ENCODE data around the gene PRDM5.
"Not testable (repeated sequence)": the region's sequence is repeated elsewhere in the genome, so short reads cannot be mapped to it uniquely, and the experiment has no call there.

Gene PRDM5

GRCh38 chr4:120761070-120761469 is 161.5 kb downstream of the PRDM5 start:
- H3K4me3 ChIP-seq (ENCODE audit: low read depth, low read length) = no peak overlapping the region

DNA sequence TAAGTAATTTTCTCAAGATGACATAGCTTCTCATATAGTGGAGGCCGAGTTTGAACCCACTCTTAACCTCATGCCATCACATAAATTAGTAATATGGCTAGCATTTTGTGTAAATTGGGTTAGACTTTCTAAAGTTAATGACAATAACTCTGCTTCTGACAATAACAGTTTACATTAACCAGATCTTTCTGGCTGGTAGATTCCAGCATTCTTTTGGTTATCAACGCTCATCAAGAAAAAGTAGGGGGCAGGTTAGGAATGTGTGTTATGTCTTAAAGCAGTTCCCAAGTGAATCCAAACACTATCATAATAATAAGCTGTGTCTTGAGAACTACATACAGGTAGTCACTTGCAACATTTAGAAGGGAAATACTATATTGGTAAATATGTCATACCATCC is 162.5 kb downstream of the PRDM5 start:
- no peak overlapping the region for H3K4me3 ChIP-seq (ENCODE audit: low read depth, low read length)

DNA sequence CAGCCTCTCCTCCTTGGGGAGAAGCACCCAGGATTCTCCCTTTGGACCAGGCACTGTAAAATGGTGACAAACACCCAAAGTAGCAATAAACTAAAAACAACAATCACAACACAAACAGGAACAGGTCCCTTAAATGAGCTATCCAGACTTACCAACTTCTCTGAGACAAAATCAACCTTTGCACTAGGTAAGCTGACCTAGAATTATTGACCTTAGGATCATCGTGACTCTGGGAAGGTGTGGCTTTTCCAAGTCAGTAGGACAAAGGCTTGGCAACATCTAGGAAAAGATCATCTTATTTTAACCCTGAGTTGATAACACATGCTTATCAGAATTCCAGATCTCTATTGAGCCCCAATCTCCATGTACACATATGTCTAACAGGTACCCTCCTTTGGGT is 166.7 kb downstream of the PRDM5 start:
- no peak overlapping the region for H3K4me3 ChIP-seq (ENCODE audit: low read depth, low read length)

GRCh38 chr4:120754590-120754989 is 167.9 kb downstream of the PRDM5 start:
- H3K4me3 ChIP-seq (ENCODE audit: low read depth, low read length) = no peak overlapping the region

- no peak overlapping the region for H3K4me3 ChIP-seq (ENCODE audit: low read depth, low read length)
Observed at GRCh38 chr4:120753854-120754253, 168.7 kb downstream of the PRDM5 start.

GRCh38 chr4:120750152-120750525 is 172.4 kb downstream of the PRDM5 start:
- no peak overlapping the region for H3K4me3 ChIP-seq (ENCODE audit: low read depth, low read length)

DNA sequence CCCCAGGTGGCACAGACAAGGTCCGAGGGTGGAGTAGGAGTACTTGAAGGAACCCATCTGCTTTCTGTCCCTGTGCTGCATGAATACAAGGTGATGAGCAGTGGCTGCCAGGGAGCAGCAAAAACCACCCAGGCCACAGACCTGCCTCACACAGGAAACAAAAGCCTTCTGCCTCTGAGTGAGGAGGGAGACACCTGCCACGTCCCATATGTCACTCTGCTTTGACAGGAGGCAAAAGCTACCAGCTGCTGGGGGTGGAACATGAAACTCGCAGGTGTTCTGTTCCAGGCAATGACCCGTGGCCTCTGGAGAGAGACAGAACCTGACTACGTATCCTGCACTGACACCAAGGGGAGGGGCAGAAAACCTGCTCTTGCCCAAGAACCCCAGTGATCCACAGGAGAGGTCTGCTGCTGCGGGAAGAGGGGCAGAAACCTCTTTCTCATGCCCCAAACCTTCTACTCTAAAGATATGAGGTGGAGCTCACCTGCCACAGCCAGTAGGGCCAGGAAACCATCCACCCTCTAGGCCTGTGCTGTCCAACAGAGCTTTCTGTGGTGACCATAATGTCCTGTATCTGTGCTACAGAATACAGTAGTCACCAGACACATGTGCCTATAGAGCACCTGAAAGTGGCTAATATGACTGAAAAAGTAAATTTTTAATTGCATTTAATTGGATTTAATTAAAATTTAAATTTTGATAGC is 172.9 kb downstream of the PRDM5 start:
- no peak overlapping the region for H3K4me3 ChIP-seq (ENCODE audit: low read depth, low read length)

- H3K4me3 ChIP-seq (ENCODE audit: low read depth, low read length) = not testable (repeated sequence)
Observed at GRCh38 chr4:120741636-120742035, 180.9 kb downstream of the PRDM5 start.

GRCh38 chr4:120736312-120736711 is 186.2 kb downstream of the PRDM5 start:
- no peak overlapping the region for H3K4me3 ChIP-seq (ENCODE audit: low read depth, low read length)

GRCh38 chr4:120733968-120734367 is 188.6 kb downstream of the PRDM5 start:
- H3K4me3 ChIP-seq (ENCODE audit: low read depth, low read length) = no peak overlapping the region

GRCh38 chr4:120733054-120733453 is 189.5 kb downstream of the PRDM5 start:
- no peak overlapping the region for H3K4me3 ChIP-seq (ENCODE audit: low read depth, low read length)

DNA sequence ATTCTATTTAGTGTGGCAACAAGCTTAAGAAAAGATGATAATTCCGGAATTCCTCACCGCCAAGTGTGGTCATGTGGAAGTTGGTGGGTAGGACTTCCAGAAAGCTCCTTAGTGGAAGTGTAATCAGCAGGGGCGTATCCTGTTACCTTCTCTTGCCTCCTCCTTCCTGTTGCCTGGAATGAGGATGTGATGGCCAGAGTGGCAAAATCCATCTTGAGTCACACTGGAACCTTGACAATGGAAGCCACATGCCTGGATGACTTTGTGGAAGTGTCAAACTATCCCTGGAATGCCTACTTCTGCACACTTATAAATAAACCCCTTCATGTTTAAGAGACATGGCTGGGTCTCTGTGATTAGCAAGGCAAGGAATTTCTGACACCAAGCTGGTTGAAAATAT is 191.0 kb downstream of the PRDM5 start:
- H3K4me3 ChIP-seq (ENCODE audit: low read depth, low read length) = no peak overlapping the region

DNA sequence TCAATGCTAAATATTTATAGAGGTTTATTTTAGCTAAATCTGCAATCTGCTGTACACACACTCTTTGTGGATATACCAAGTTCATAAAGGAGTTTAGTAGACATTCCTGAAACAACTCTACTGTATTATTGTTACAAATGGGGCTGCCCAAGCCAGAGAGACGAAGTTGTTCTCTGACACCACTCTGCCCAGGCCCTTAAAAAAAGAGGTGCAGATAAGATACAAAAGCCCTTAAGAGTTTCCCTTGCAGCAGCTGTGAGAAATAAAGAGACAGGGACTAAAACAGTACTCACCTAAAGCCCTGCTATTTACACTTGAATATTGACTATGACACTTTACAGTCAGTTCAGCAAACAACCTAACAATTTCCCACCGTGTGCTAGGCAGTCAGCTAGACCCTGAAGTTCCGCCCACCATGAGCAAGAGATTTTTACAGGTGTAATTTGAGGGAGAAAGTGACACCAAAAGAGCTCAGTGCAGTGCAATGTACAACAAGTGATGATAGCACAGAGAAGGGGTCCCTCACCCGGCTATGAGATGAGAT is 191.7 kb downstream of the PRDM5 start:
- no peak overlapping the region for H3K4me3 ChIP-seq (ENCODE audit: low read depth, low read length)

- H3K4me3 ChIP-seq (ENCODE audit: low read depth, low read length) = no peak overlapping the region
Observed at GRCh38 chr4:120728892-120729675, 193.4 kb downstream of the PRDM5 start.

- no peak overlapping the region for H3K4me3 ChIP-seq (ENCODE audit: low read depth, low read length)
Observed at GRCh38 chr4:120725639-120726580, 196.6 kb downstream of the PRDM5 start.

DNA sequence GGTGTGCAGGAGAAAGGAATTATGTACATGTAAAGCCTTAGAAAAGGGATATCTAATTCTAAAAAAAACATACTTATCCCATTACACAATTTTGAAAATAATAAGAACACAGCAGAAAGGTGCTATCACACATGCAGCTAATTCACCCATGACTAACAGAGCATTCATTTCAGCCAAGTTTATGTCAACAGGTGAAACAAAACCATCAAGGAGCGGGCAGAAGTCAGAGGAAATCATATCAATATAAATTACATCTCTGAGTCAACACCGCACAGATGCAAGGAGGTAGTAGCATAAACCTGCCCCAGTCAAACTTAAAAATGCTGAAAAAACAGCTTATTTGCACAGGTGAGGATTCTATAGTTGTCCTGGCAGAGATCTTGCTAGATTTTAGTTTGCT is 197.9 kb downstream of the PRDM5 start:
- no peak overlapping the region for H3K4me3 ChIP-seq (ENCODE audit: low read depth, low read length)

GRCh38 chr4:120723986-120724385 is 198.5 kb downstream of the PRDM5 start:
- no peak overlapping the region for H3K4me3 ChIP-seq (ENCODE audit: low read depth, low read length)

- no peak overlapping the region for H3K4me3 ChIP-seq (ENCODE audit: low read depth, low read length)
Observed at GRCh38 chr4:120723105-120723504, 199.4 kb downstream of the PRDM5 start.

GRCh38 chr4:120722655-120723054 is 199.9 kb downstream of the PRDM5 start:
- no peak overlapping the region for H3K4me3 ChIP-seq (ENCODE audit: low read depth, low read length)

- H3K4me3 ChIP-seq (ENCODE audit: low read depth, low read length) = no peak overlapping the region
Observed at GRCh38 chr4:120720354-120720934, 202.1 kb downstream of the PRDM5 start.
